Keratinocyte (primary cell): Measurements from ENCODE around the gene UBE2E3.
"Not testable (repeated sequence)": the region's sequence is repeated elsewhere in the genome, so short reads cannot be mapped to it uniquely, and the experiment has no call there.

Experiments
- EZH2 ChIP-seq: IDR thresholded peaks from one replicate; pipeline ENCODE4 v1.6.1; 2012; ENCODE audit warnings: inconsistent platforms, mild to moderate bottlenecking, low read length, moderate library complexity
- TF ChIP-seq, protein P1 (sequence below), 3 experiments: IDR thresholded peaks in 1 of 3; conservative IDR thresholded peaks in 1 of 3; optimal IDR thresholded peaks in 1 of 3; 2 replicates in 2 of 3; 3 replicates in 1 of 3; pipeline versions ENCODE3 to v1.5.1; 2011; ENCODE audit warnings: low read length in 3 of 3, mild to moderate bottlenecking in 3 of 3, moderate library complexity in 2 of 3, control low read depth in 1 of 3, inconsistent platforms in 1 of 3; ENCODE audit not compliant: insufficient read depth in 2 of 3; ENCODE audit errors: extremely low read depth in 1 of 3

DNA sequence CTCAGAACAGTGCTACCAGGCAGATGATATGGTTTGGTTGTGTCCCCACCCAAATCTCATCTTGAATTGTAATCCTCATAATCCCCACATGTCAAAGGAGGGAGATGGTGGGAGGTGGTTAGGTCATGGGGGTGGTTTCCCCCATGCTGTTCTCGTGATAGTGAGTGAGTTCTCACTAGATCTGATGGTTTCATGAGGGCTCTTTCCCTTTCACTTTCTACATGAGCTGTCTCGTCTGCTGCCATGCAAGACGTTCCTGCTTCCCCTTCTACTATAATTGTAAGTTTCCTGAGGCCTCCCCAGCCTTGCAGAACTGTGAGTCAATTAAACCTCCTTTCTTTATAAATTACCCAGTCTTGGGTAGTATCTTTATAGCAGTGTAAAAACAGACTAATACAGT, 42.9 kb upstream of the UBE2E3 start:
- TF ChIP-seq, protein P1, sequence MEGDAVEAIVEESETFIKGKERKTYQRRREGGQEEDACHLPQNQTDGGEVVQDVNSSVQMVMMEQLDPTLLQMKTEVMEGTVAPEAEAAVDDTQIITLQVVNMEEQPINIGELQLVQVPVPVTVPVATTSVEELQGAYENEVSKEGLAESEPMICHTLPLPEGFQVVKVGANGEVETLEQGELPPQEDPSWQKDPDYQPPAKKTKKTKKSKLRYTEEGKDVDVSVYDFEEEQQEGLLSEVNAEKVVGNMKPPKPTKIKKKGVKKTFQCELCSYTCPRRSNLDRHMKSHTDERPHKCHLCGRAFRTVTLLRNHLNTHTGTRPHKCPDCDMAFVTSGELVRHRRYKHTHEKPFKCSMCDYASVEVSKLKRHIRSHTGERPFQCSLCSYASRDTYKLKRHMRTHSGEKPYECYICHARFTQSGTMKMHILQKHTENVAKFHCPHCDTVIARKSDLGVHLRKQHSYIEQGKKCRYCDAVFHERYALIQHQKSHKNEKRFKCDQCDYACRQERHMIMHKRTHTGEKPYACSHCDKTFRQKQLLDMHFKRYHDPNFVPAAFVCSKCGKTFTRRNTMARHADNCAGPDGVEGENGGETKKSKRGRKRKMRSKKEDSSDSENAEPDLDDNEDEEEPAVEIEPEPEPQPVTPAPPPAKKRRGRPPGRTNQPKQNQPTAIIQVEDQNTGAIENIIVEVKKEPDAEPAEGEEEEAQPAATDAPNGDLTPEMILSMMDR (optimal IDR thresholded peaks at IDR 0.05 in 1 of 3, IDR thresholded peaks at IDR 0.05 in 1 of 3, conservative IDR thresholded peaks at IDR 0.05 in 1 of 3; ENCODE audit: extremely low read depth in 1 of 3, insufficient read depth in 2 of 3, low read length in 3 of 3): not testable (repeated sequence)
- not testable (repeated sequence) for TF ChIP-seq EZH2
